CD4-positive, alpha-beta T cell (primary cell): ENCODE data around the gene SYNJ1. TPM values are rescaled to one million over a fixed set of nuclear protein-coding genes. Genes with fewer than 3 reads are reported as not detected.

ENCODE experiments used
- ATAC-seq: fragments of 200-7000 bp; cut with Tn5 transposase; one replicate; pipeline ENCODE4 v1.10.0; 2022; ENCODE audit warnings: mild to moderate bottlenecking; ENCODE audit not compliant: poor library complexity
- CTCF ChIA-PET: fragments of 350-600 bp; sonication (Branson Sonifier 250); formaldehyde crosslinking; loops from one replicate; lab custom pipeline; 2021; ENCODE audit warnings: antibody characterized with exemption, inconsistent platforms; lab: Charles Lee
- POLR2A ChIA-PET: fragments of 350-600 bp; sonication (Branson Sonifier 250); formaldehyde crosslinking; loops from one replicate; lab custom pipeline; 2021; ENCODE audit warnings: antibody characterized with exemption, inconsistent platforms; lab: Charles Lee
- DNase-seq, 14 experiments: peaks; one replicate each; pipeline ENCODE4 v3.0.0-alpha.2; 2013 to 2020; ENCODE audit warnings: mixed read lengths in 2 of 14
- H3K27ac ChIP-seq, 2 donors: one replicate each; pipeline versions ENCODE4 v1.5.1 to v1.7.0; 2013; ENCODE audit warnings: low read length in 2 of 2, low read depth in 1 of 2, mild to moderate bottlenecking in 1 of 2
- H3K27me3 ChIP-seq, 2 experiments: 1 replicate in 1 of 2; 2 replicates in 1 of 2; pipeline versions ENCODE4 v1.6.1 to v1.7.0; 2013; ENCODE audit warnings: low read length in 2 of 2, control low read depth in 1 of 2, mild to moderate bottlenecking in 1 of 2, moderate library complexity in 1 of 2; ENCODE audit not compliant: insufficient read depth in 2 of 2, control insufficient read depth in 1 of 2
- H3K36me3 ChIP-seq: one replicate; pipeline ENCODE4 v1.6.1; 2013; ENCODE audit warnings: low read length, control low read depth; ENCODE audit not compliant: insufficient read depth
- H3K4me1 ChIP-seq: one replicate; pipeline ENCODE4 v1.6.1; 2013; ENCODE audit warnings: low read length, control low read depth; ENCODE audit not compliant: insufficient read depth
- H3K4me3 ChIP-seq: one replicate; pipeline ENCODE4 v1.5.1; 2013; ENCODE audit warnings: mild to moderate bottlenecking, low read length, moderate library complexity
- H3K9me3 ChIP-seq, 2 experiments: 1 replicate in 1 of 2; 2 replicates in 1 of 2; pipeline versions ENCODE4 v1.6.1 to v1.7.0; 2013; ENCODE audit warnings: low read length in 2 of 2, mild to moderate bottlenecking in 2 of 2, control low read depth in 1 of 2, moderate library complexity in 1 of 2; ENCODE audit not compliant: control insufficient read depth in 1 of 2, insufficient read depth in 1 of 2
- H3K27ac Mint-ChIP-seq: one replicate; pipeline ENCODE4 v1.8.0; 2020; ENCODE audit warnings: mixed read lengths
- H3K27me3 Mint-ChIP-seq: one replicate; pipeline ENCODE4 v1.8.0; 2021; ENCODE audit warnings: mixed read lengths
- H3K36me3 Mint-ChIP-seq: one replicate; pipeline ENCODE4 v1.8.0; 2021; ENCODE audit warnings: low read depth, mixed read lengths
- H3K4me1 Mint-ChIP-seq: one replicate; pipeline ENCODE4 v1.8.0; 2021; ENCODE audit warnings: low read depth, mixed read lengths
- H3K4me3 Mint-ChIP-seq: one replicate; pipeline ENCODE4 v1.8.0; 2020; ENCODE audit warnings: mild to moderate bottlenecking, mixed read lengths
- H3K9me3 Mint-ChIP-seq: one replicate; pipeline ENCODE4 v1.8.0; 2020; ENCODE audit warnings: mixed read lengths
- CTCF ChIP-seq: fragments of 200-600 bp; IDR thresholded peaks from one replicate; pipeline ENCODE4 v1.8.0; 2022; ENCODE audit warnings: antibody characterized with exemption, mild to moderate bottlenecking
- intact Hi-C, 2 experiments: fragments of 100-400 bp; cut with DNase I in 1 of 2; cut with micrococcal nuclease in 1 of 2; formaldehyde crosslinking; loops; one replicate each; pipeline versions ENCODE4 v1.15.1 to v1.9.0; 2023 to 2025; cut with DNase I, micrococcal nuclease
- total RNA-seq, 174 experiments: library from RNA in 2 of 174; stranded (reverse) in 2 of 174; gene quantifications; one replicate each; pipeline ENCODE4 v1.2.3 and lab custom pipeline; 2021 to 2026

The SYNJ1 gene
- total RNA-seq, 2 experiments from 2014 or later: 14.3 to 15.6 TPM

DNA sequence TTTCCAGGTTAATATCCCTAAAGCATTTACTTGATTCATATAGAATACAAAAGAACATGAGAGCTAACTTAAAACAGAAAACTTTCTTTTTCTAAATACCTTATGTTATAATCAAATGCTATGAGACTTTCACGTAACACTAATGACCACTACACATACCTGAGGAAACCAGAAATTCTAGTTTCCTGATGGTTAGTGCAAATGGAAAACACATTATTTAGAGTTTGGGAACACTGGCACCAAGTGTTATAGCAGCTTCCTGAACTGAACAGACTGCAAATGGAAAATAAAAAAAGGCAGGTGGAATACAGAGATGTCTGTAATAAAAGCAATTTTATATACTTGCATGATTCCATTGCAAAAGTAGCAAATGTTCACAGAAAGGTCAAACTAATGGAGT is 28.3 kb upstream of the SYNJ1 start:
- peaks cover 74% of the 10 kb centered on the region for H3K36me3 ChIP-seq
- POLR2A ChIA-PET: interaction anchor here (0.6 to 7.4 kb wide), 2 partner anchors 15 to 672 kb away, joined by 3 to 36 read pairs; partner anchors contain the start of gene PAXBP1
- no peak overlapping the region for H3K27ac ChIP-seq
- ATAC-seq (no peak), DNase-seq (no peak)
- no peak overlapping the region for H3K4me3 ChIP-seq
- CTCF ChIA-PET: interaction anchor here (0.8 to 1.3 kb wide), 2 partner anchors 15 to 16 kb away, joined by 3 to 6 read pairs; partner anchors contain the start of gene PAXBP1
- no peak overlapping the region for H3K27ac Mint-ChIP-seq
- TF ChIP-seq CTCF: no peak
- no peaks in the 10 kb centered on the region for H3K27me3 ChIP-seq
- H3K4me1 Mint-ChIP-seq: peaks cover 8% of the 10 kb centered on the region
- H3K4me1 ChIP-seq: no peaks in the 10 kb centered on the region
- H3K9me3 ChIP-seq: no peaks in the 10 kb centered on the region
- intact Hi-C loops: no loop called here
- peaks cover 90% of the 10 kb centered on the region for H3K36me3 Mint-ChIP-seq
- H3K9me3 Mint-ChIP-seq: no peaks in the 10 kb centered on the region
- no peak overlapping the region for H3K4me3 Mint-ChIP-seq
- no peaks in the 10 kb centered on the region for H3K27me3 Mint-ChIP-seq

GRCh38 chr21:32753818-32754585 is 26.2 kb upstream of the SYNJ1 start:
- ChIA-PET CTCF (interaction anchor here (1.1 to 1.4 kb wide), 2 partner anchors 18 to 153 kb away, joined by 3 read pairs; partner anchors contain the start of gene PAXBP1), POLR2A (interaction anchor here (1.2 to 7.4 kb wide), 2 partner anchors 12 to 17 kb away, joined by 3 to 36 read pairs; partner anchors contain the start of gene PAXBP1)
- H3K4me3 Mint-ChIP-seq: no peak overlapping the region
- H3K4me1 Mint-ChIP-seq: peaks cover 8% of the 10 kb centered on the region
- no peak overlapping the region for H3K27ac ChIP-seq
- H3K27ac Mint-ChIP-seq: no peak overlapping the region
- H3K36me3 Mint-ChIP-seq: peaks cover 90% of the 10 kb centered on the region
- H3K4me3 ChIP-seq: no peak overlapping the region
- H3K9me3 Mint-ChIP-seq: no peaks in the 10 kb centered on the region
- intact Hi-C loops: no loop called here
- TF ChIP-seq CTCF: no peak
- no peaks in the 10 kb centered on the region for H3K4me1 ChIP-seq
- no peaks in the 10 kb centered on the region for H3K9me3 ChIP-seq
- H3K27me3 Mint-ChIP-seq: no peaks in the 10 kb centered on the region
- no peak for DNase-seq
- no peak for ATAC-seq
- H3K27me3 ChIP-seq: no peaks in the 10 kb centered on the region
- peaks cover 77% of the 10 kb centered on the region for H3K36me3 ChIP-seq

- ChIA-PET POLR2A (no interaction called here), CTCF (no interaction called here)
- Mint-ChIP-seq H3K4me1 (peaks cover 26% of the 10 kb centered on the region), H3K4me3 (no peak overlapping the region), H3K27ac (no peak overlapping the region), H3K27me3 (no peaks in the 10 kb centered on the region), H3K36me3 (peaks cover 91% of the 10 kb centered on the region), H3K9me3 (no peaks in the 10 kb centered on the region)
- Histone ChIP-seq H3K9me3 (no peaks in the 10 kb centered on the region), H3K4me1 (peaks cover 7% of the 10 kb centered on the region), H3K27ac (no peak overlapping the region), H3K27me3 (no peaks in the 10 kb centered on the region), H3K36me3 (peaks cover 80% of the 10 kb centered on the region), H3K4me3 (no peak overlapping the region)
- intact Hi-C loops: no loop called here
- ATAC-seq: no peak
- no peak for TF ChIP-seq CTCF
- DNase-seq: no peak
These were observed 22.6 kb upstream of the SYNJ1 start for GRCh38 chr21:32750405-32750804.
